ENCODE results near the gene UNC13D.

Gene UNC13D

DNA sequence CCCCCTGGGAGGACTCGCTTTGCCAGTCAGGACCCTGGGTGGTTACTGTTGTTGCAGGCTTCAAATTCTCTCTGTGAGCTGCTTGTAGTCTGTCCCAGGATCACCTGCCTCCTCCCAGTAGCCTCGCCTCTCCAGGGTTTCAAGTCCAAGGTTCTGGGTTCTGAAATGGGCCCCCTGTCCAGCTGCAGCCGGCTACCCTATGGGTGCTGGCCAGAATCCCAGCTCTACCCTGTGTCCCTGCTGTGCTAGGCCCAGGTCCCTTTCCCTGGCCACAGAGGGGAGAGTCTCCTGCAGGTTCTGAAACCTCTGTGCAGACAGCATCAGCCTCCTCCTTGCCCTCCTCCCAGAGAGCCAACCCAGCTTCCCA, 21.4 kb downstream of the UNC13D start:
- no peak for DNase-seq (ENCODE audit: low read depth, low spot score)
- in situ Hi-C loops (cut with HindIII; ENCODE audit: low sequenced_read_pairs): no loop called here
- no peak for TF ChIP-seq CTCF (IDR thresholded peaks at IDR 0.05; ENCODE audit: low read depth, low read length)
- H3K4me3 ChIP-seq (ENCODE audit: low read depth, low read length): no peak overlapping the region

DNA sequence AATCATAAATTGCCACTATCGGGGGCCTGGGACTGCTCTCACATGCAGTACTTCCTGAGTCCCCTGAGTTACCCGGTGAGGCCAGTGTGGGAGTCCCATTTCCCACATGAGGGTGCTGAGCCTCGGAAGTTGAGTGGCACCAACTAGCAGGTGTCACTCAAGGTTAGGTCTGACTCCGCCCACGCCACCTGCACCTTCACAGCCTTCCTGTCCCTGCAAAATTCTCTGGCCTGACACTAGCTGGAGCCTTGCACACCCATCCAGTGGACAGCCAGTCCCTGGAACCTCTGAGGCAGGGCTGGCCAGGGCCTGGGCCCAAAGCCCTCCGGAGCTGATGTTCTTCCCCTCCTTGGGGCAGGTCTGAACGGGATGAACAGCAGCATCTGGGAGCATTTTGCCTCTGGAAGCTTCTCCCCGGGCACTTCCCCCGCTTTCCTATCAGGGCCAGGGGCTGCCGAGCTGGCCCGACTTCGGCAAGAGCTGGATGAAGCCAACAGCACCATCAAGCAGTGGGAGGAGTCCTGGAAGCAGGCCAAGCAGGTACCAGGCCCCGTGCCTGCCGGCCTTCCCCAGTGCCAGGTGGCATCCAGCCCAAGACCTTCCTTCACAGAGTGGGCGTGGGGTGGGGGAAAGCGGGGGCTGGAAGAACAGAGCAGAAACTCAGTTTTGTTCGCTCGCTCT, 21.9 kb downstream of the UNC13D start:
- in situ Hi-C loops (cut with HindIII; ENCODE audit: low sequenced_read_pairs): no loop called here
- DNase-seq (ENCODE audit: low read depth, low spot score): no peak
- no peak overlapping the region for H3K4me3 ChIP-seq (ENCODE audit: low read depth, low read length)
- no peak for TF ChIP-seq CTCF (IDR thresholded peaks at IDR 0.05; ENCODE audit: low read depth, low read length)

DNA sequence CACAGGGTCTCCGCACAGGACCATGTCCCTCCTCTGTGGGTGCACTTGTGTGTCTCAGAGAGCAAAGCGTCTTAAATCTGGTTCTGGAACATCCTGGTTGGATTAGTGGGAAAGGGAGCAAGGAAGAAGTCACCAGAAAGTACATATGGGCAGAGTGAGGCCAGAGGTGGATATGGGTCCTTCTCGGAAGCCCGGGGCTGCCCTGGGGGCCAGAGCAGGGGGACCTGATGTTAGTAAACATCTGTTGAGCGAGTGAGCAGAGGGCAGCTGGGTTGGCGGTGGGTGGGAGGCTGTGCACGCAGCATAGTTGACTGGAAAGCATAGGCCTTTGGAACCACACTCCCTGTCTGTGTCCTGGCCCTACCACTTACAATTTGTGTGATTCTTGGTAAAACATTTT, 22.7 kb downstream of the UNC13D start:
- DNase-seq (ENCODE audit: low read depth, low spot score): no peak
- TF ChIP-seq CTCF (IDR thresholded peaks at IDR 0.05; ENCODE audit: low read depth, low read length): no peak
- no peak overlapping the region for H3K4me3 ChIP-seq (ENCODE audit: low read depth, low read length)
- in situ Hi-C loops (cut with HindIII; ENCODE audit: low sequenced_read_pairs): no loop called here

DNA sequence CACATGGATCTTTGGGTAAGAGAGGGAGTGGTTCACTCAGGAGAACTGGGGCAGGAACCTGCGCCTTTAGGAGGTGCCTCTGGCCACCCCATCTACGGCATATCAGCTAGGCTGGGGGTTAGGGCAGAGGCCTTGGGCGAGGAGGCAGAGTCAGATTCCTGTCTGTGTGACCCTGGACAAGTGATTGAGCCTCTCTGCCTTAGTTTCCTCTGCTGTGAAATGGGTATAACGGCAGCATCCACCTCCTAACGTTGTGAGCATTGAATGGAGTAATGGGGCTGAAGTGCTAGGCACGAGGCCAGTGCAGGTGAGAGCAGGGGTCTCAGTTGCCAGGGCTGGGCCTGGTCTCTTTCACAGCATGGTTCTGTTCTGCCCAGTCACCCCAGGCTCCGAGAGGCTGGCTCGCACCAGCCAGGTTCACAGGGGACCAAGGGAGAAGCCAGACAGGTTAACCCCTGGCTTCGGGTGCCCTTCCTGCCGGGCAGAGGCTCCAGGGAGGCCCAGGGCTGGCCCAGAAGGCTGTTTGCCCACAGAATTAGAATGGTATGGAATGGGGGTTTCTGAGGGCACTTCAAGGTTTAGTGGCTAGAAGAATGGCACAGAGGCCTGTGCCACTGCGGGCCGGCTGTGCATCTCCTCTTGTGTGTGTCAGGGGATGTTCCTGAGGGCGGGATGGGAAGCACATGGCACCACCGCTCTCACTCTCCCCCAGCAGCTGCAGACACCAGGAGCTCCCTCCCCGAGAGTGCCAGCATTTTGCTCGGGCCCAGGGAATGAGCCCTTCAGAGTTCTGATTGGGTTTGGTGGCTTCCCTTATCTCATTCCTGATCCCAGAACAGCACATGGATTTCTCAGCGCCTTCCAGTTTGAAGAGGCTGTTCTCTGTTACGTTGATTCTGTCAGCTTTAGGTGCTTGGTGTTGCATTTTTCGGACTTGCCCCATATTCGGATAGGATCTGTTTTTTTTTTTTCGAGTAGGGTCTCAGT, 23.8 kb downstream of the UNC13D start:
- in situ Hi-C loops (cut with HindIII; ENCODE audit: low sequenced_read_pairs): no loop called here
- TF ChIP-seq CTCF (IDR thresholded peaks at IDR 0.05; ENCODE audit: low read depth, low read length): no peak
- H3K4me3 ChIP-seq (ENCODE audit: low read depth, low read length): no peak overlapping the region
- no peak for DNase-seq (ENCODE audit: low read depth, low spot score)

GRCh38 chr17:75819678-75820077, 24.5 kb downstream of the UNC13D start:
- no peak overlapping the region for H3K4me3 ChIP-seq (ENCODE audit: low read depth, low read length)
- no peak for TF ChIP-seq CTCF (IDR thresholded peaks at IDR 0.05; ENCODE audit: low read depth, low read length)
- DNase-seq (ENCODE audit: low read depth, low spot score): no peak
- in situ Hi-C loops (cut with HindIII; ENCODE audit: low sequenced_read_pairs): no loop called here

DNA sequence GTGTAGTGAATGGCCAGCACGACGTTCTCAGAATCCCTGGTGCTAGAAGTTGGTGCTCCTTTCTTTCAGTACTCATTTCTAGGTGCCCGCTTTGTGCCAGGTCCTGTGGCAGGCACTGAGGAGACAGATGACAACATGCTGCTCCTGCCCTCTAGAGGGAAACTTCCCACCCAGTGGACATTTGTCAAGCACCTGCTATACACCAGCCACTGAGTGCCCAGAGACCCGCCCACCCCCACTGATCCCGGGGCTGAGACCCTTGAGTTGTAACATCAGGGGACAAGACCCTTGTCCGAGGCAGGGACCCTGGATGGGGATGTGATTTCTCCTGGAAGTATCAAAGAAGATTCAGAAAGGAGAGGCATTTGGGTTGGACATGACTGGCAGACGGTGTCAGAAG, 25.1 kb downstream of the UNC13D start:
- no peak for DNase-seq (ENCODE audit: low read depth, low spot score)
- TF ChIP-seq CTCF (IDR thresholded peaks at IDR 0.05; ENCODE audit: low read depth, low read length): no peak
- no peak overlapping the region for H3K4me3 ChIP-seq (ENCODE audit: low read depth, low read length)
- in situ Hi-C loops (cut with HindIII; ENCODE audit: low sequenced_read_pairs): no loop called here

Measured in astrocyte of the spinal cord (primary cell).